Small intestine (tissue), 7 donors: ENCODE measurements around the gene EFL1. TPM values are rescaled to one million over a fixed set of nuclear protein-coding genes. Genes with fewer than 3 reads are reported as not detected.

ENCODE experiments used
- DNase-seq, 2 donors: peaks; one replicate each; pipeline versions ENCODE4 v3.0.0 to v3.0.0-alpha.2; 2013
- FAIRE-seq: peaks from 2 replicates; lab custom pipeline; 2012; peaks lifted over from hg19 to GRCh38; lab: Jason Lieb, UNC
- H3K27ac ChIP-seq, 3 donors: one replicate each; pipeline ENCODE4 v1.5.1; 2013; ENCODE audit warnings: low read length in 2 of 3, mild to moderate bottlenecking in 2 of 3, control low read depth in 1 of 3, inconsistent platforms in 1 of 3, low read depth in 1 of 3, moderate library complexity in 1 of 3
- H3K27me3 ChIP-seq, 3 donors: one replicate each; pipeline ENCODE4 v1.6.1; 2013; ENCODE audit warnings: low read length in 3 of 3, inconsistent platforms in 1 of 3; ENCODE audit not compliant: control insufficient read depth in 3 of 3, insufficient read depth in 3 of 3
- H3K36me3 ChIP-seq, 3 donors: one replicate each; pipeline ENCODE4 v1.6.1; 2013; ENCODE audit warnings: low read length in 3 of 3, inconsistent platforms in 1 of 3, low read depth in 1 of 3, mild to moderate bottlenecking in 1 of 3, moderate library complexity in 1 of 3; ENCODE audit not compliant: control insufficient read depth in 3 of 3, insufficient read depth in 2 of 3
- H3K4me1 ChIP-seq, 3 donors: one replicate each; pipeline ENCODE4 v1.6.1; 2013; ENCODE audit warnings: low read length in 2 of 3, inconsistent platforms in 1 of 3, low read depth in 1 of 3, mild to moderate bottlenecking in 1 of 3, moderate library complexity in 1 of 3; ENCODE audit not compliant: control insufficient read depth in 3 of 3, insufficient read depth in 2 of 3
- H3K4me3 ChIP-seq, 3 donors: one replicate each; pipeline ENCODE4 v1.5.1; 2013; ENCODE audit warnings: low read length in 3 of 3, control low read depth in 1 of 3, inconsistent platforms in 1 of 3, low read depth in 1 of 3, mild to moderate bottlenecking in 1 of 3, moderate library complexity in 1 of 3
- H3K9me3 ChIP-seq, 2 donors: one replicate each; pipeline ENCODE4 v1.6.1; 2013; ENCODE audit warnings: low read depth in 1 of 2, low read length in 1 of 2; ENCODE audit not compliant: control insufficient read depth in 2 of 2, insufficient read depth in 1 of 2
- WGBS, 3 donors: extraction: QIAGEN DNeasy Blood & Tissue Kit; methylation state at CpG; one replicate each; pipeline ENCODE4 v1.1.7; 2013; 5-methylcytosine and 5-hydroxymethylcytosine counted together
- polyA plus RNA-seq, 4 donors: library from polyadenylated mRNA; stranded (reverse) in 3 of 4; unstranded in 1 of 4; fragments of 200-250 nt in 3 of 4; fragments of 120-200 nt in 1 of 4; gene quantifications; one replicate each; pipeline versions ENCODE4 v1.2.1 to v1.2.3, GENCODE V29; 2013
- donor health status: healthy with polysubstance abuse.
- donor health status: control.
- donor health status: control.
- donor health status: Bipolar disorder and iron deficiency.
- donor health status: healthy.

EFL1 gene
- polyA plus RNA-seq, 4 donors = 11.6 to 25.2 (median 13.4) TPM

DNA sequence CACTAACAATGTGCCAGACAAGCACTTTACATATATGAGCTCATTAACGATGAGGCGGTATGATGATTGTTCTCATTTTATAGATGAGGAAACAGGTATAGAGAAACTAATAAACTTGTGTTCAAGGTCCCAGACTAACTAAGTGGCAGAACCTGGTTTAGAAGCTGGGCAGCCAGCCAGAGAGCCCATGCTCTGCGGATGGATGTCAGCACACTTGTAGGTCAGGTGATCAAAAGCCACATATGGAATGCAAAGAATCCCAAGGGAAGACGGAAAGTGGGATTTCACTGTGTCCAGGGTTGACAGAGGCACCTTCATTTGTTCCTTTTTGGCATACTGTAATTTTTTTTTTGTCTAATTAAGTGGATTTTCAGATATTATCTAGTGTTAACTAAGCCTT, 103.7 kb downstream of the EFL1 start:
- Histone ChIP-seq H3K36me3 (peaks cover 5 to 21% (median 19%) of the 10 kb centered on the region in 3 donors), H3K4me1 (no peaks in the 10 kb centered on the region), H3K27ac (no peak overlapping the region), H3K27me3 (no peaks in the 10 kb centered on the region), H3K9me3 (no peaks in the 10 kb centered on the region), H3K4me3 (no peak overlapping the region)
- DNase-seq = no peak
- 83 to 92% (median 91%) methylated on average over 4 of the region's 4 CpGs for WGBS, 3 donors
- no peak for FAIRE-seq

DNA sequence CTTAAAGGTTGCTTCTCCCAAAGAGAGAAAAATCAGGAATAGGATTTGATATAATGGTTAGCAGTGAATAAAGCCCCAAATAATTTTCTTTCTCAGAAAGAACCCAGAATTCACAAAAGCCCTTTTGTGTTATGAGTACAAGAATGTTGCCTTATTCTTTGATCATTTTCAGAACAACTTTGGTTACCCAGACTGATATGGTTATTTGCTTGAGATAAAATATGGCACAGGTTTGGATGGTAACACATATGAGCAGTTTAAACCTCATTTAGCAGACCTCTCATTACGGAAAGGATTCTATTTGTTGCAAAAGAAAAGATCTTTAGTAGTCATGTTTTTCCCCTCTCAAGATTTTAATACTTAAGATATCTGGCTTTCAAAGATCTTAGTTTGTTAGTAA, 111.9 kb downstream of the EFL1 start:
- DNase-seq (no peak), FAIRE-seq (no peak)
- no peaks in the 10 kb centered on the region for H3K9me3 ChIP-seq
- H3K4me1 ChIP-seq = no peaks in the 10 kb centered on the region
- H3K27ac ChIP-seq = no peak overlapping the region
- no peak overlapping the region for H3K4me3 ChIP-seq
- 90 to 96% (median 91%) methylated on average over 1 of the region's 1 CpG for WGBS, 3 donors
- H3K27me3 ChIP-seq = no peaks in the 10 kb centered on the region
- peaks cover 7 to 20% (median 14%) of the 10 kb centered on the region in 3 donors for H3K36me3 ChIP-seq

DNA sequence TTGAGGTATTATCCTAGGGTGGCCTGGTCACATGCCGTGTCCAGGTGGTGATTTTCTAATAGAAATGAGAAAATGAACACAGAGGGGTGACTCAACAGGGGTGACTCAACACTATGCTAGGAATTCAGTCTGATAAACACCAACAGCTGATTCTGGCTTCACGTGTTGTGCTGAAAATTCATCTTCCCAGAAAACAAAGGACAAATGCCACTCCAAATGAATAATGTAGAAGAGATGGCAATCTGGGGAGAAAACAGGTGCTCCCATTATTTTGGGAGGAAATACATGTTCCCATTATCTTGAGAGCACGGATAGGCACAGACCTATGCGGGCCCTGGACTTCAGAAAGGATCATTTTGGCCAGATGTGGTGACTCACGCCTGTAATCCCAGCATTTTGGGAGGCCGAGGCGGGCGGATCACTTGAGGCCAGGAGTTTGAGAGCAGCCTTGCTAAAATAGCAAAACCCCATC, 115.5 kb downstream of the EFL1 start:
- H3K9me3 ChIP-seq = no peaks in the 10 kb centered on the region
- FAIRE-seq (no peak), DNase-seq (no peak)
- no peak overlapping the region for H3K27ac ChIP-seq
- no peak overlapping the region for H3K4me3 ChIP-seq
- 89 to 96% (median 91%) methylated on average over 8 of the region's 8 CpGs for WGBS, 3 donors
- H3K27me3 ChIP-seq = no peaks in the 10 kb centered on the region
- H3K36me3 ChIP-seq = peaks cover 7 to 18% (median 12%) of the 10 kb centered on the region in 3 donors
- no peaks in the 10 kb centered on the region for H3K4me1 ChIP-seq

DNA sequence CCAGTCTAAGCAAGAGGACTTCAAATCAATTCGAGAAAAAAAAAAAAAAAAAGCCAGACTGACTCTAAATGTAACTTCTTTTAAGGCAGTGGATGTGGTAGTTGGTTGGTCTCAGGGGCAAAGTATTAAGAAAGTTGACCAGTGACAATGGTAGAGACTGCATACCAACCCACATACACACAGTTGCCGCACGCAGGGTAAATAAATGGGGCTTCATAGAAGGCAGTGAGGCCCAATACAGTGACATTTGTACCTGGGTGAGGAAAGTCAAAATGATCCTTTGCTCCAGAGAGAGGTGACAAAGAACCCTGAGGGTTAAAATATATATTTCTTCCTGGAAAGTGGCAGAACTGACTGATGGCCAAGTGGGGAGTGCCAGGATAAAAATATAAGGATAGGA, 116.0 kb downstream of the EFL1 start:
- Histone ChIP-seq H3K4me1 (no peaks in the 10 kb centered on the region), H3K27me3 (no peaks in the 10 kb centered on the region), H3K4me3 (no peak overlapping the region), H3K27ac (no peak overlapping the region), H3K36me3 (peaks cover 7 to 16% (median 11%) of the 10 kb centered on the region in 3 donors), H3K9me3 (no peaks in the 10 kb centered on the region)
- WGBS, 3 donors = 93 to 98% (median 94%) methylated on average over 3 of the region's 3 CpGs
- no peak for DNase-seq
- no peak for FAIRE-seq

DNA sequence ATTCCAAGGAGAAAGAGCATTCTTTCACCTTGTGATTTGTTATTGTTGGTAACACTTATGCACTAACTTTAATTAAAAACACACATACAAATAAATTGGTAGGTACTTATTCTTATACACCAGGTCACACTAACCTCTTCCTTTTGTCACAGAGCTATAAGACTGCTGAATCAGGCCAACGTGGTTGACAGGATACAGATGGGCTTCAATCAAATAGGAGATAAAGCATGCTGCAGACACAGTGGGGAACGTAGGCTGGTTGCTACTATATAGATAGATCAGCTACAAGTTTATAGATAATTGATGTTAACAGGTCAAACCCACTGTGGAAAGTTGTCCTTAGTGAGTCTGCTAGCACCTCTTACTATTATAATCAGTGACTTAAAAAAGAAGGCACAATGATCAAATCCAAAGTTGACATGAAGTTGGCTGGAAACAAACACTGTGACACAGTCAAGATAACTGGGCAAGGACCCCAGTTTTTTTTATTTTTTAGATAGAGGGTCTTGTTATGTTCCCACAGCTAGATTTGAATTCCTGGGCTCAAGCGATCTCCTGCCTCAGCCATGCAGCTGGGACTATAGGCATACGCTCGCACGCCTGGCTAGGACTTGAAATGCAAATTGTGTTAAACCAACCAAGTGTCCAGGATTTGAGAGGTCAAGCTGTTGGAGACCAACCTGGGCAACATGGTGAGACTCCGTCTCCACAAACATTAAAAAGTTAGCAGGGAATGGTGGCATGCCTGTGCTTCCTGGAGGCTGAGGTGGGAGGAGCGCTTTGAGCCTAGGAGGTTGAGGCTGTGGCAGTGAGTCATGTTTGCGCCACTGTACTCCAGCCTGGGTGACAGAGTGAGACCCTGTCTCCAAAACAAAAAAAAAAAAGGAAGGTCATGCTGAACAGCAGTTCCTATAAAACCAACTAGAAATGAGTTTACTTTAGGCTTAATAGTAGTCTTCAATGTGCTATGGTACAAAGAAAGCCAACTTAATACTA, 118.8 kb downstream of the EFL1 start:
- WGBS, 3 donors = 90 to 95% (median 91%) methylated on average over 9 of the region's 9 CpGs
- H3K4me3 ChIP-seq = no peak overlapping the region
- FAIRE-seq (no peak), DNase-seq (no peak)
- H3K36me3 ChIP-seq = peaks cover 2 to 11% (median 3%) of the 10 kb centered on the region in 3 donors
- no peak overlapping the region for H3K27ac ChIP-seq
- no peaks in the 10 kb centered on the region for H3K9me3 ChIP-seq
- no peaks in the 10 kb centered on the region for H3K27me3 ChIP-seq
- no peaks in the 10 kb centered on the region for H3K4me1 ChIP-seq

DNA sequence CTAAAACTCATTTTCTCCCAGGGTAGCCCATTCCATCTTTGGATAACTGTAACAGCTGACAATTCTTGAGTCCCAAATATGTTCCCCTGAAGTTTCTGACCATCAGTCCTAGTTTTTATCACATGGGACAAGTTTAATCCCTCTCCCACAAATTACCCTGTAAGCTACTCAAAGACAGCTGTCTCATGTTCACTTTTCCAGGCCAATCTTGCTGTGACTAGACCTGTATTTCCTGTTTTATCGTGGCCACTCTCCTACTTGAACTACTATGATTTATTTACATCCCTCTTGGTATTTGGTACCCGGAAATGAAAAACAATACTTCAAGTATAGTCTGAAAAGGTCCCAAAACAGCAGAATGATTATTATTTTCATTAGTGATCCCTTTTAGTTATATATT, 121.6 kb downstream of the EFL1 start:
- 35 to 48% (median 41%) methylated on average over 2 of the region's 2 CpGs for WGBS, 3 donors
- no peaks in the 10 kb centered on the region for H3K9me3 ChIP-seq
- no peak for FAIRE-seq
- H3K4me1 ChIP-seq = no peaks in the 10 kb centered on the region
- no peak overlapping the region for H3K4me3 ChIP-seq
- H3K27ac ChIP-seq = no peak overlapping the region
- DNase-seq = no peak
- peaks cover 2 to 13% (median 7%) of the 10 kb centered on the region in 3 donors for H3K36me3 ChIP-seq
- no peaks in the 10 kb centered on the region for H3K27me3 ChIP-seq

DNA sequence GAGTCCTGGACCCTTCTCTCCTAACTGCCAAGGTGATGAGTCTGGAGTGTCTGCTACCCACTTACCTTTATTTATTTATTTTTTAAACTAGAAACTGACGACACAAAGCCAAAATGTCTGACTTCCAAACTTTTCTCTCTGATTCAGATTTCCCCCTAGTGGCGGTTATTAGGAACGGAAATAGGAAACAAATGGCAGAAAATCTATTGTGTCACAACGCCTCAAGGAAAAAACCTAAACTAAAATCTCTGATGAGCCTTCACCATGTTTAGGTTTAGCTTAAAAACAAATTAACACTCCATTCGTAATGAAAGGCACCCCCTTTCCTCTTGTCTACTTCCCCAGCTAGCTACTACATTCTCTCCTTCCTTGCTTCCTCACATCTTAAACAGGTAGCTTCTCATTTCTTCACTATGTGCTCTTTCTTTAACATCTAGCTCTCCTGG, 122.7 kb downstream of the EFL1 start:
- Histone ChIP-seq H3K4me3 (no peak overlapping the region), H3K36me3 (peaks cover 2 to 19% (median 10%) of the 10 kb centered on the region in 3 donors), H3K4me1 (no peaks in the 10 kb centered on the region), H3K27ac (no peak overlapping the region), H3K9me3 (no peaks in the 10 kb centered on the region), H3K27me3 (no peaks in the 10 kb centered on the region)
- FAIRE-seq (no peak), DNase-seq (peak; percentile 26 to 49)
- 7 to 23% (median 17%) methylated on average over 5 of the region's 5 CpGs for WGBS, 3 donors

DNA sequence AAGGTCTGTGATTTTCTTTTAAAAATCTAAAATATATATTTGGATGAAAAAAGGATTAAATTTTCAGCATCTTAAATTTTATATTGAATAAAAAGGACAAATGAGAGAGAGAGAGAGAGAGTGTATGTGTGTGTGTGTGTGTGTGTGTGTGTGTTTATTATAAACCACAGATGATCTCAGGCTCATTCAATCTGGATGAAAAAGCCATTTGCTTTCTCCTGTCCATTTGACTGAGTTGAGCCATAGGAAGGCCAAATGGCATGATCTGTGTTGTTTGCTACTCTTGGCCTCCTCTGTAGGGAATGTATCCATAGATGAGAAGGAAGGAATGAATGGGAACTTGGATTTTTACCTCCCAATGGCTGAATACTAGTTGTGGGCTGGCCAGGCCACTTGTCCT, 124.2 kb downstream of the EFL1 start:
- H3K36me3 ChIP-seq = peaks cover 6 to 20% (median 9%) of the 10 kb centered on the region in 3 donors
- DNase-seq (no peak), FAIRE-seq (no peak)
- no peaks in the 10 kb centered on the region for H3K4me1 ChIP-seq
- no peak overlapping the region for H3K4me3 ChIP-seq
- no peak overlapping the region for H3K27ac ChIP-seq
- no peaks in the 10 kb centered on the region for H3K27me3 ChIP-seq
- no peaks in the 10 kb centered on the region for H3K9me3 ChIP-seq
